Measurements from ENCODE around the gene ZNF771. TPM values are rescaled to one million over a fixed set of nuclear protein-coding genes. Genes with fewer than 3 reads are reported as not detected.
"Not testable (repeated sequence)": the region's sequence is repeated elsewhere in the genome, so short reads cannot be mapped to it uniquely, and the experiment has no call there.

Gene ZNF771
- polyA plus RNA-seq, 3 donors: 7.7 to 11.1 (median 9.9) TPM

- DNase-seq: no peak
These were observed 11.3 kb upstream of the ZNF771 start for GRCh38 chr16:30395992-30396585.

- not testable (repeated sequence) for DNase-seq
These were observed 10.8 kb upstream of the ZNF771 start for GRCh38 chr16:30396627-30397026.

DNA sequence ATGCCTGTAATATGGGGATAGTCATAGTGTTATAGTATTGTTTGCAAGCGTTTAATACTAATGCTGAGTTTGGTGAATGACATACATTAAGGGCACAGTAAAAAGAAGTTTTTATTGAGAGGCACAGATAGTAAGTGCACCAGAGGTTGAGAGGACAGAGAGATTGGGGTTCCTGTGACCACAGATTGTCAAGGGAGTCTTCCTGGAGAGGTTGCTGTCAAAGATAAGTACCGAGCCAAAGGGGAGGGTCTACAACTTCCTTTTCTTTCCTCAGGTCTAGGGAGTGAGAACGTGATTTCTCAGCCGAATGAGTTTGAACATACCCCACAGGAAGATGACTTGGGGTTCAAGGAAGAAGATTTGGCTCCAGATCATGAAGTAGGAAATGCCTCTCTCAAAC, 10.3 kb upstream of the ZNF771 start:
- no peak for DNase-seq

- no peak for DNase-seq
These were observed 9.4 kb upstream of the ZNF771 start for GRCh38 chr16:30397776-30398660.

DNA sequence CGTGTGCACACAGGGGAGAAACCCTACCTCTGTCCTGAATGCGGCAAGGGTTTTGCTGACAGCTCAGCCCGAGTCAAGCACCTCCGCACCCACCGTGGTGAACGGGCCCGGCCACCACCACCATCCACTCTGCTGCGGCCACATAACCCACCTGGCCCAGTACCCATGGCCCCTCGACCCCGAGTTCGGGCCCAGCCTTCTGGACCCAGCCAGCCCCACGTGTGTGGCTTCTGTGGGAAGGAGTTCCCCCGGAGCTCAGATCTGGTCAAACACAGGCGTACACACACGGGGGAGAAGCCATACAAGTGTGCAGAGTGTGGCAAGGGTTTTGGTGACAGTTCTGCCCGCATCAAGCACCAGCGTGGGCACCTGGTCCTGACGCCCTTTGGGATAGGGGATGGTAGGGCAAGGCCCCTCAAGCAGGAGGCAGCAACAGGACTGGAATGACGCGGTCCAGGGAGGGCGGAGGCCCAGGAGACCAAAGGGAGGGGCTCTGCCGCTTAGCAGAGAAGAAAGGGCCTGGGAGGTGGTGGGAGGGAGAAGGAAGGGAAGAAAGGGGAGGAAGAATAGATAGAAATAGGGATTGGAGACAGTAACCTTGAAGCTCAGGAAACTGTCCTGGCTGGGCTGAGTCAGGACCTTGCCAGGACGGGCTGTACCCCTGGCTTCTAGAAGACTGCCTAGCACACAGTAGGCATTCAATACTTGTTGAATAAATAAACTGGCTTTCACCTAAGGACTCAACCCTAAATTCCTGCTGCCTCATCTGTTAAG, 8.6 kb upstream of the ZNF771 start:
- DNase-seq: no peak

DNA sequence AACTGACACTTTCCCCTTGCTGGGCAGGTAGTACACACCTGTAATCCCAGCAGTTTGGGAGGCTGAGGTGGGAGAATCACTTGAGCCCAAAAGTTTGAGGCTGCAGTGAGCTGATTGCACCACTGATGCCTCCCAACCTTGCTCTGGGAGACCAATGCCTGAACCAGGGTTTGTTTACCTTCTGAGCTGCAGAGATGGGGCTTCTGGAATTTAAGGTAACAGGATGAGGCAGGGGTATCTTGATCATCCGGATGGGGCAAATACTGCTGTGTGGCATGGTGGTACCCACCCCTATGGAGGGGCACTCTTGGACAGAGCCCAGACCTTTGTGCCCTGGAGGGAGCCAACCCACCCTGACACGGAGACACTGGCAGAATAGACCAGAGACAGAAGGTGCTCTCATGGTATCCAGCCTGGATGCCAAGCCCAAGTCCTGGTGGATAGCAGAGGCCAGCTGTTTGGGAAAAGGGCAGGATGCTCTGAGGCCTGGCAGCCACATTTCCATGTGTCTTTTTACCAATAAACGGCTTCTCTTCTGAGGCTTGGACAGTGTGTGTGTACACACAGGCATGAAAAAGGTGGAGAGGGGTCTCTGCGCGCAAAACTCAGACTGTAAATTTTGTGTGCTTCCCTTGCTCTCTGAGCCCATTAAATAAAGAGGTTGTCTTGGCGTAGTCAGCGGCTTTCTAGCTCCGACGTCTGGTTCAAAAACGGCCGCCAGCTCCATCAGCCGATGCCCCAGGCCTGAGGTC, 7.8 kb upstream of the ZNF771 start:
- no peak for DNase-seq

DNA sequence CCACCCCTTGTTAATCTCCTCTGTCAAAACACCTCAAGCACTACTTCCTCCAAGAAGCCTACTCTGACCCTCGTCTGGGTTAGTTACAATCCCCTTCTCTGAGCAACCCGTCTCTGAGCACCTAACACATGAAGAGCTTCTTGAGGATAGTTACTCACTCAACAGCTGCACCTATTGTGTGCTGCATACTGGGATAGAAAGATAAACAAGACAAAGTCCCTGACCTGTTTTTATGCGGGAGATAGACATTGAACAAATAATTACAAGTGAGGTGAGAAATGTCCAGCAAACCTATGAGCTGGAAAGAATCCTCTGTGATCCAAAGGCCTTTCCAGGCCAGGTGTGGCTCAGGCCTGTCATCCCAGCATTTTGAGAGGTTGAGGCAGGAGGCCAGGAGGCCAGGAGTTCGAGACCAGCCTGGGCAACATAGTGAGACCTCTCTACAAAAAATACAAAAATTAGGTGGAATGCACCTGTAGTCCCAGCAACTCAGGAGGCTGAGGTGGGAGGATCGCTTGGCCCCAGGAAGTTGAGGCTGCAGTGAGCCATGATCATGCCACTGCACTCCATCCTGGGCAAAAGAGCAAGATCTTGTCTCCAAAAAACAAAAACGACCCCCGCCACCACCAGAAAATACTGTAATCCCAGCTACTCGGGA, 5.5 kb upstream of the ZNF771 start:
- DNase-seq: no peak

DNA sequence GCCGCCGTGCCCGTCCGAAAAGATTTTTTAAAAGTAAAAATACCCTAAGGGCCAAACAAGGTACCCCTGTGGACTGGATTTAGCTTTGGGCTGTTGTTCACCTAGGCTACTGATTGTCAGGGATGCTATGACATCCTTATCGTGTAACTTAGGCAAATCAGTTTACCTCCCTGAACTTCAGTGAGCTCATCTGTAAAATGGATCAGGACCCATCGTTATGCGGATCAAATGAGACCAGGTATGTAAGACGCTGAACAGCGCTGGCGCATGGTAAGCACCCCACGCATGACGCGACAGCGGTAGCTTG, 658 bp upstream of the ZNF771 start:
- no peak for DNase-seq

GRCh38 chr16:30407804-30408534, 563 bp downstream of the ZNF771 start:
- no peak for DNase-seq

DNA sequence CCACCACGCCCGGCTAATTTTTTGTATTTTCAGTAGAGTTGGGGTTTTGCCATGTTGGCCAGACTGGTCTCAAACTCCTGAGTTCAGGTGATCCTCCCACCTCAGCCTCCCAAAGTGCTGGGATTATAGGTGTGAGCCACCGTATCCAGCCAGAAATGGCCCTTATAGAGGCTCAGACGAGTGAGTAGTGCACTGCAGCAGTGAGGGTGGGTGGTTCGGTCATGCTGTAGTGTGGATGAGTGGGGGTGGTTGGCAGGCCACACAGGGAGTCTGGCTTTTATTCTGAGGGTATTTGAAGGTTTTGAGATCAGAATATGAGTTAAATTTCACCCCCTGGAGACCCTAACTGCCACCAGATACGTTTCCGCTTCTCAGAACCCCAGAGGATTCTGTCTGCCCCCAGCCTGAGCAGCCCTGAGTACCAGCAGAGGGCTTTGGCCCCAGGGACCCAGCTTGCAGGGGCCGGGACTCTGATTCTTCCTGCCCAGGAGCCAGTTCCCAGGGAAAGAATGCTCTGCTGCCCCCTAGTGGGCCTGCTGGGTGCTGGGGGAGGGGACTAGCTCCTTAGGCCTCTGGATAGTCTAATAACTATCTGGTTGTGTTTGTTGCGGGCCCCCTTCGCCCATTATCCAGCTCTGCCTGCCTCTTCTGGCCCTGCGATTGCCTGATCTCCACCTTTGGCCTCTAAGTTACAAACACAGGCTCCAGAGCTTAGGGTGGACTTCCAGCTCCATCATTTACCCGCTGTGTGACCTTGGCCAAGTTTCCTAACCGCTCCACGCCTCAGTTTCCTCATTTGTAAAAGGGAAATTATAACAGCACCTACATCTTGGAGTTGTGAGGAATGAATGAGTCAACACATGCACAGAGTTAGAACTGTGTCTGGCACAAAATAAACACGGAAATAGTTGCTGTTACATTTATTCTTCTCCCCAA, 2.0 kb downstream of the ZNF771 start:
- peak; percentile 89 for DNase-seq

DNA sequence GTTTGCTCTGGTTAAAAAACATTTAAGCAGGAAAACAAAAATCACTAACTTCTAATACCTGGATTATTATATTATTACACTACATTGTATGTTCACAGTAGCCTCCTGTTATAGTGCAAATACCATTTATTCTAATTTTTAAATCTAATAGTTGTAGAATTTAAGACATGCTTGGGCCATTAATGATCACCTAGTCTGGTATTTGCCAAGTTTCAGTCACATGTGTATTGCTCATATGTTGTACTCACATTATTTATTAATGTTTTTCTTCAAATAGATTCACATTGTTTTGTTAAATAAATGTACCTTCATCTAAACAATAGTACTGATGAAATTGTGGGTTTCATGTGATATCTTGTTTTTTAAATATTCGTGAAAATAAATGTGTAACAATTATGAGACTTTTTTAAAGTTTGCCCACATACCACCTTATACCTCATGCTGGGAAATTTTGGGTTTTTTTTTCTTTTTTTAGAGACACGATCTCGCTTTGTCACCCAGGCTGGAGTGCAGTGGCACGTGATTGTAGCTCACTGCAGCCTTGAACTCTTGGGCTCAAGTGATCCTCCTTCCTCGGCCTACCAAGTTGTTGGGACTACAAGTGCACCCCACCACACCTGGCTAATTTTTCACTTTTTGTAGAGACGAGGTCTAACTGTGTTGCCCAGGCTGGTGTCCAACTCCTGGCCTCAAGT, 5.9 kb downstream of the ZNF771 start:
- no peak for DNase-seq

DNA sequence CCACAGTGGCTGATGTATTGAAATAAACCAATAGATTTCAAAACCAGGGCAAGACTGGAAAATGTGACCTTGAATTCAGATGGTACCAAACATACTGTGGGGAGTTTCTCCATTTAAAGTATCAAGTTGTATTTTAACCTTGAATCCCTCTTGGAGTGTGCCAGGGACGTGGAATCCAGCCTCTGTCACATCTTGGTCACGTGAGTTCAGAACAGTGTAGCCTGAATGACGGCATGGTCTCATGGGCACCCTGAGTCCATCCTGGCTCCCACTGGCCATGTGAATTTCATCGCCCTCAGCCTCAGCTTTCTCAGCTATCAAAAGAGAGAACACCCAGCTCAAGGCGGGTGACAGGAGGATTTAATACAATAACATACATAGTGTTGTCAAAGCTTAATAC, 6.8 kb downstream of the ZNF771 start:
- DNase-seq: no peak

DNA sequence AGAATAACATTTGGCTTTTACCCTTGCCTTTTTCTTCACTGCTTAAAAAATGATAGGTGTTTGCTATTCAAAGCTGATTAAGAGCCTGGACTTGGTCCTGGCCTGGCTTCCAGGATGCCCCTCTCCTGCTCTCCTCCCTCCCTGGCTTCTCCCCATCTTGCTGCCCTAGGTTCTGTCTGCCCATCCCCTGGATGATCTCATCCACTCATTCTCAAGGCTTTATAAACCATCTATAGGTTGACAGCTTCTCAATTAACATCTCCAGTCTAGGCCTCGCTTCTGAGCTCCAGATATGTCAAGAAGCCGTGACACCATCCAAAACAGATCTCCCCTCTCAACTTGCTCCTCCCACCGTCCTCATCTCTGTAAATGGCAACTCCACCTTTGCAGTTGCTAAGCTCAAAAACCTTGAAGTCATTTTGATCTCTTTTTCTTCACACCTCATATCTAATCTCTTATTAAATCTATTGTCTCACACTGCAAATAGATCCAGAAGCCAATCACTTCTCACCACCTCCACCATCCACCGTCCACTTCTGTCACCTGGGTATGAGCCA, 8.7 kb downstream of the ZNF771 start:
- DNase-seq: no peak

- DNase-seq: no peak
These were observed 9.5 kb downstream of the ZNF771 start for GRCh38 chr16:30416624-30417528.

GRCh38 chr16:30417529-30418349, 10.3 kb downstream of the ZNF771 start:
- DNase-seq: peak; percentile 91

DNA sequence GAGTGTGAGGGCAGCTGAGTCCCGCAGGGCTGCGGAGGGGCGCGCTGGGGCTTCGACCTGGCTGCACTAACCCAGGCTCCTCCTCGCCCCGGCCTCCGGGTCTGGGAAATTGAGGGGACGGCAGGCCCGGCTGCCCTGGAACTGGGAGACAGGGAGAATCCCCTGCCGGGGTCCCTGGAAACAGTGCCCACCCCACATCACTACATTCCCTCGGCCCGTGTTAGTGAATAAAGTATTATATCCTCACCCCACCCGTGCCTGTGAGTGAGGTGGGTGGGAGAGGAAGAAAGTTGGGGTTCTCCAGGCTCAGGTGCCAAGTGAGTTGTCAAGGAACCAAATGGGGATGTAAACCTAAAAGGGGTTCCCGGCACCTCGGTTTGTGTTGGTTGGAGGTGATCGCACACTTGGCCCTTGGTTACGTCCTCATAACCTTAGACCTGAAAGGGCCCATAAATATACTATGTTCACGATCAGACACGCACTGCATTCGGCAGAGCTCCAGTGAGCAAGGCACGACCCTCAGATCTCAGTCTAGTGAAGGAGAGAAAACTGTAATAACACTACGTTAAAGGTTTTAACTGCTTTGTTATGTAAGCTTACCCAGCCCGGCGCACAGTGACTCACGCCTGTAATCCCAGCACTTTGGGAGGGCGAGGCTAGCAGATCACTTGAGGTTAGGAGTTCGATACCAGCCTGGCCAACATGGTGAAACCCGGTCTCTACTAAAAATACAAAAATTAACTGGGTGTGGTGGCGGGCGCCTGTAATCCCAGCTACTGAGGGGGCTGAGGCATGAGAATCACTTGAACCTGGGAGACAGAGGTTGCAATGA, 11.2 kb downstream of the ZNF771 start:
- no peak for DNase-seq

All from renal pelvis (tissue), 4 donors.